Esophagus (tissue), 2 donors: Measurements from ENCODE around the gene SLC34A2. TPM values are rescaled to one million over a fixed set of nuclear protein-coding genes. Genes with fewer than 3 reads are reported as not detected.
"Not testable (repeated sequence)": the region's sequence is repeated elsewhere in the genome, so short reads cannot be mapped to it uniquely, and the experiment has no call there.

ENCODE experiments used
- H3K27ac ChIP-seq, 2 donors: one replicate each; pipeline ENCODE4 v1.5.1; 2013; ENCODE audit warnings: low read depth in 2 of 2, mild to moderate bottlenecking in 2 of 2, inconsistent platforms in 1 of 2, low read length in 1 of 2, moderate library complexity in 1 of 2
- H3K27me3 ChIP-seq, 2 donors: one replicate each; pipeline ENCODE4 v1.6.1; 2013; ENCODE audit warnings: low read length in 2 of 2, control low read depth in 1 of 2, mild to moderate bottlenecking in 1 of 2; ENCODE audit not compliant: insufficient read depth in 2 of 2, control insufficient read depth in 1 of 2
- H3K36me3 ChIP-seq, 2 donors: one replicate each; pipeline ENCODE4 v1.6.1; 2013; ENCODE audit warnings: low read length in 1 of 2; ENCODE audit not compliant: control insufficient read depth in 2 of 2, insufficient read depth in 2 of 2
- H3K4me1 ChIP-seq, 2 donors: one replicate each; pipeline ENCODE4 v1.6.1; 2013; ENCODE audit warnings: low read length in 1 of 2; ENCODE audit not compliant: control insufficient read depth in 2 of 2, insufficient read depth in 2 of 2
- H3K4me3 ChIP-seq, 2 donors: one replicate each; pipeline ENCODE4 v1.5.1; 2013; ENCODE audit warnings: low read length in 2 of 2, mild to moderate bottlenecking in 2 of 2, low read depth in 1 of 2, moderate library complexity in 1 of 2
- H3K9me3 ChIP-seq, 2 donors: one replicate each; pipeline ENCODE4 v1.6.1; 2013; ENCODE audit warnings: mild to moderate bottlenecking in 2 of 2, low read depth in 1 of 2, low read length in 1 of 2, moderate library complexity in 1 of 2; ENCODE audit not compliant: control insufficient read depth in 2 of 2, insufficient read depth in 1 of 2
- WGBS, 2 donors: extraction: QIAGEN DNeasy Blood & Tissue Kit; methylation state at CpG; one replicate each; pipeline ENCODE4 v1.1.7; 2013; 5-methylcytosine and 5-hydroxymethylcytosine counted together
- polyA plus RNA-seq, 2 donors: library from polyadenylated mRNA; stranded (reverse); fragments of 200-250 nt; gene quantifications; one replicate each; pipeline ENCODE4 v1.2.3, GENCODE V29; 2013
- donor health status: healthy with polysubstance abuse.
- donor health status: Bipolar disorder and iron deficiency.

The SLC34A2 gene
- polyA plus RNA-seq, 2 donors, result 0.12 to 0.14 TPM

- H3K27me3 ChIP-seq, result peaks cover 3 to 6% of the 10 kb centered on the region in 2 donors
- H3K4me1 ChIP-seq, result peaks cover 0 to 5% of the 10 kb centered on the region in 2 donors
- H3K27ac ChIP-seq, result no peak overlapping the region
- WGBS, 2 donors, result 47 to 52% methylated on average over 8 of the region's 8 CpGs
- no peaks in the 10 kb centered on the region for H3K36me3 ChIP-seq
- H3K9me3 ChIP-seq, result no peaks in the 10 kb centered on the region
- H3K4me3 ChIP-seq, result no peak overlapping the region
These were observed 380 bp downstream of the SLC34A2 start for GRCh38 chr4:25656031-25656430.

GRCh38 chr4:25658357-25658771, 2.7 kb downstream of the SLC34A2 start:
- Histone ChIP-seq H3K27me3 (peaks cover 3 to 6% of the 10 kb centered on the region in 2 donors), H3K4me1 (peaks cover 0 to 3% of the 10 kb centered on the region in 2 donors), H3K9me3 (no peaks in the 10 kb centered on the region), H3K36me3 (no peaks in the 10 kb centered on the region), H3K4me3 (no peak overlapping the region), H3K27ac (no peak overlapping the region)
- 60 to 61% methylated on average over 3 of the region's 3 CpGs for WGBS, 2 donors

DNA sequence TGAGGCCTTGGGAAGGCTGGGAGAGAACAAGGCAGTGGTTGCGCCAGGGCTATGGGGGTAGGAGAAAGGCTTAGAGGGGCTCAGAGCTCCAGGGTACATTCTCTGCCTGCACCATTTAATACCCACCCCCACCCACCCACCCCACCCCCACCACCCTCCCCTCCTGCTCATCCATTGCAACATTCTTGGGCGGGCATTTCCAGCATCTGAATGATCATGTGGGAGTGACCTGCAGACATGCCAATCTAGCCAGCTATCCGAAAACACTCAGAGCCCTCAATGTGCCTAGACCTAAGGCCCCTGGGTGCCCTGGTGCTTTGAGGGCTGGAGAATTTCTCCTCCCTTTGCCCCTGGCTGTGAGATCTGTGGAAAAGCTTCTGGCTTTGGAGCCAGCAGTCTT, 3.1 kb downstream of the SLC34A2 start:
- peaks cover 0 to 3% of the 10 kb centered on the region in 2 donors for H3K4me1 ChIP-seq
- no peak overlapping the region for H3K27ac ChIP-seq
- no peak overlapping the region for H3K4me3 ChIP-seq
- 83 to 90% methylated on average over 3 of the region's 3 CpGs for WGBS, 2 donors
- no peaks in the 10 kb centered on the region for H3K36me3 ChIP-seq
- peaks cover 3 to 6% of the 10 kb centered on the region in 2 donors for H3K27me3 ChIP-seq
- no peaks in the 10 kb centered on the region for H3K9me3 ChIP-seq

- not testable (repeated sequence) for H3K36me3 ChIP-seq
- 83 to 86% methylated on average over 4 of the region's 4 CpGs for WGBS, 2 donors
These were observed 5.8 kb downstream of the SLC34A2 start for GRCh38 chr4:25661441-25661840.

DNA sequence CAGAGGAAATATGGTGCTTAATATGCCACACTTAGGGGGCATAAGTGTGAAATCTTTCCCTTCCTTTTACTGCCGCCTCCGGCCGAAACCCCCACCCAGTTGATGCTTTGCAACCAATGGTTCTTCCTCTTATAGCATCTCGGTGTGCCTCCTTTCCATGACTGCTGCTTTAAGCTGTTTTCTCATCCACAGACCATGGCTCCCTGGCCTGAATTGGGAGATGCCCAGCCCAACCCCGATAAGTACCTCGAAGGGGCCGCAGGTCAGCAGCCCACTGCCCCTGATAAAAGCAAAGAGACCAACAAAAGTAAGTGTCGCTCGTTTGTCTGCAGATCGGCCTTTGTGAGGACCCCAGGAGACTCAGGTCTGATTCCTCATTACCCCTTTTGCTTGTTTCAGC, 6.7 kb downstream of the SLC34A2 start:
- Histone ChIP-seq H3K9me3 (no peaks in the 10 kb centered on the region), H3K27ac (no peak overlapping the region), H3K27me3 (no peaks in the 10 kb centered on the region), H3K36me3 (no peaks in the 10 kb centered on the region), H3K4me1 (no peaks in the 10 kb centered on the region), H3K4me3 (no peak overlapping the region)
- WGBS, 2 donors, result 86 to 87% methylated on average over 10 of the region's 10 CpGs

More at GRCh38 chr4:25661441-25661840, 5.8 kb downstream of the SLC34A2 start:
- H3K27ac ChIP-seq, H3K4me3 ChIP-seq, H3K9me3 ChIP-seq, H3K27me3 ChIP-seq, H3K4me1 ChIP-seq: not testable (repeated sequence)

DNA sequence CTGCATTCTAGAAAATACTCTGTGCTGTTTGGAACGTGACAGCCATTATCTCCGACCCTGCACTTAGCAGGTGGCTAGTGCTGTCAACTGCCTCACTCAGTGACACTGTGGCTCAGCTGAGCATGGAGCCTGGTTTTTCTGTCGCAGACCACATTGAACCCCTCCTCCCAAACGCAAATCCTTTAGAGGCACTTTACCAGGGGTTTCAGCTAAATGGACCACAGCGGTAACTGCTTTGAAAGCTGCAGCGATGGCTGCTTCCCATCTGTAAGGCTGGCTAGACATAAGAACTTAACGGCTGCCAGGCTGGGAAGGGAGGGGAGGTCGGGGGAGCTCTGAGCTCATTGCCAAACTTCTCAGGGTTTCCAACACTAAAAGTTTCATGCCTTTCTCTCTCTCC, 8.1 kb downstream of the SLC34A2 start:
- Histone ChIP-seq H3K9me3 (no peaks in the 10 kb centered on the region), H3K27me3 (no peaks in the 10 kb centered on the region), H3K36me3 (no peaks in the 10 kb centered on the region), H3K4me3 (no peak overlapping the region), H3K27ac (no peak overlapping the region), H3K4me1 (no peaks in the 10 kb centered on the region)
- WGBS, 2 donors, result 48 to 57% methylated on average over 8 of the region's 8 CpGs

- WGBS, 2 donors, result 80 to 84% methylated on average over 9 of the region's 9 CpGs
- H3K36me3 ChIP-seq, result no peaks in the 10 kb centered on the region
- H3K9me3 ChIP-seq, result no peaks in the 10 kb centered on the region
- H3K4me3 ChIP-seq, result no peak overlapping the region
- H3K27me3 ChIP-seq, result no peaks in the 10 kb centered on the region
- no peaks in the 10 kb centered on the region for H3K4me1 ChIP-seq
- H3K27ac ChIP-seq, result no peak overlapping the region
These were observed 10.5 kb downstream of the SLC34A2 start for GRCh38 chr4:25666031-25666630.

- no peaks in the 10 kb centered on the region for H3K36me3 ChIP-seq
- H3K27me3 ChIP-seq, result no peaks in the 10 kb centered on the region
- H3K4me1 ChIP-seq, result no peaks in the 10 kb centered on the region
- 85 to 87% methylated on average over 15 of the region's 15 CpGs for WGBS, 2 donors
- H3K9me3 ChIP-seq, result no peaks in the 10 kb centered on the region
- H3K27ac ChIP-seq, result no peak overlapping the region
- H3K4me3 ChIP-seq, result no peak overlapping the region
These were observed 12.4 kb downstream of the SLC34A2 start for GRCh38 chr4:25667931-25668557.

DNA sequence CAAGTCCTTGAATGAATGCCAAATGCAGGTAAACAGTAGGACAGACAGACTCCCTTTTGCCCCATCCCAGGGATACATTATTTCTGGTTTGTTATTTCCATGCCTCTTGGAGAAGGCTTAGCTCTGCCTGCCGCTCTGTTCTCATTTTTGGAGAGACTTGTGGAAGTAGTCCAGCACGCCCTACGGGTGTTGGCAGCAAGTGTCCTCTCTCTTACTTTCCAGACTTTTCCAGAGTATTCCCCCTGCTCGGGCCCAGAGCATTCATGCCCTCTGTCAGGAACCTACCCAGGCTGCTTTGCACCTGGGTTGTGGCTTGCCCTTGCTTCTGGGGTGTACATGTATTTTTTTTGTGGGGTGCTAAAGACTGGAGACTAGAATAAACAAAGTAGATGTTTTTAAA, 15.3 kb downstream of the SLC34A2 start:
- Histone ChIP-seq H3K9me3 (no peaks in the 10 kb centered on the region), H3K4me3 (no peak overlapping the region), H3K27me3 (no peaks in the 10 kb centered on the region), H3K27ac (no peak overlapping the region), H3K4me1 (no peaks in the 10 kb centered on the region), H3K36me3 (no peaks in the 10 kb centered on the region)
- WGBS, 2 donors, result 44 to 57% methylated on average over 4 of the region's 4 CpGs

- 86 to 91% methylated on average over 5 of the region's 5 CpGs for WGBS, 2 donors
These were observed 17.1 kb downstream of the SLC34A2 start for GRCh38 chr4:25672756-25673155.

More at GRCh38 chr4:25672756-25673155, 17.1 kb downstream of the SLC34A2 start:
- Histone ChIP-seq H3K9me3 (no peaks in the 10 kb centered on the region), H3K36me3 (no peaks in the 10 kb centered on the region), H3K4me1 (no peaks in the 10 kb centered on the region), H3K4me3 (no peak overlapping the region), H3K27me3 (no peaks in the 10 kb centered on the region), H3K27ac (no peak overlapping the region)
